C4-2B (cell line): ENCODE measurements around the gene CDH24.

Experiments used
- CTCF ChIP-seq: fragments of 450-650 bp; conservative IDR thresholded peaks from 2 replicates; pipeline ENCODE4 v1.5.1; 2017; ENCODE audit warnings: mild to moderate bottlenecking
- ZFX ChIP-seq: fragments of 450-650 bp; IDR thresholded peaks from 2 replicates; pipeline ENCODE4 v1.6.1; 2017

- TF ChIP-seq CTCF = no peak
- no peak for TF ChIP-seq ZFX
Measured at GRCh38 chr14:23078692-23079116, 21.4 kb upstream of the CDH24 start.
